NB4 (cell line): ENCODE data around the gene MPC1.

ENCODE experiments used
- POLR2A ChIP-seq: IDR thresholded peaks from 2 replicates; pipeline ENCODE4 v1.6.1; 2011; ENCODE audit warnings: mild to moderate bottlenecking; ENCODE audit not compliant: insufficient read length; ENCODE audit errors: extremely low read depth
- TF ChIP-seq, protein P1 (sequence below): IDR thresholded peaks from one replicate; pipeline ENCODE4 v1.5.1; 2012; ENCODE audit warnings: low read depth, low read length

DNA sequence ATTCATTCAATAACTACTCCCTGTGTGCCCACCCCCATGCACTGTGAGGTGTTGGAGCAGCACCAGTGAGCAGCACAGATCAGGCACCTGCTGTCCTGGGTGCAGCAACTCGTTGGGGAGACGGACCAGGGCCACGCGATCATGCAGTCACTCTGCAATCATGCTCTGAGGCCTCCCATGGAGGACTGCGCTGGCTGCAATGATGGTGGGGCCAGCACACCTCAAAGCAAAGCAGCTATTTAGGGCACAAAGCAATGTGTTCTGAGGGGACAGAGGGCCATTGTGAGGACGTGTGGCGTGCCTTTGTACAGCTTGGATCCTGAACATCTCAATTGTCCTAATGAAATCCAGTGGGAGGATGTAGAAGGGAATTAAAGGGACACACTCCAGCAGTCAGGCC lies 41.0 kb upstream of the MPC1 start:
- TF ChIP-seq, protein P1, sequence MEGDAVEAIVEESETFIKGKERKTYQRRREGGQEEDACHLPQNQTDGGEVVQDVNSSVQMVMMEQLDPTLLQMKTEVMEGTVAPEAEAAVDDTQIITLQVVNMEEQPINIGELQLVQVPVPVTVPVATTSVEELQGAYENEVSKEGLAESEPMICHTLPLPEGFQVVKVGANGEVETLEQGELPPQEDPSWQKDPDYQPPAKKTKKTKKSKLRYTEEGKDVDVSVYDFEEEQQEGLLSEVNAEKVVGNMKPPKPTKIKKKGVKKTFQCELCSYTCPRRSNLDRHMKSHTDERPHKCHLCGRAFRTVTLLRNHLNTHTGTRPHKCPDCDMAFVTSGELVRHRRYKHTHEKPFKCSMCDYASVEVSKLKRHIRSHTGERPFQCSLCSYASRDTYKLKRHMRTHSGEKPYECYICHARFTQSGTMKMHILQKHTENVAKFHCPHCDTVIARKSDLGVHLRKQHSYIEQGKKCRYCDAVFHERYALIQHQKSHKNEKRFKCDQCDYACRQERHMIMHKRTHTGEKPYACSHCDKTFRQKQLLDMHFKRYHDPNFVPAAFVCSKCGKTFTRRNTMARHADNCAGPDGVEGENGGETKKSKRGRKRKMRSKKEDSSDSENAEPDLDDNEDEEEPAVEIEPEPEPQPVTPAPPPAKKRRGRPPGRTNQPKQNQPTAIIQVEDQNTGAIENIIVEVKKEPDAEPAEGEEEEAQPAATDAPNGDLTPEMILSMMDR = no peak
- no peak for TF ChIP-seq POLR2A
